ENCODE results near the gene LGI4. TPM values are rescaled to one million over a fixed set of nuclear protein-coding genes. Genes with fewer than 3 reads are reported as not detected.

The LGI4 gene
- total RNA-seq (10 to 100 TPM; 10.9 to 18.5 TPM), polyA plus RNA-seq (ENCODE audit: insufficient read length in 2 of 2) (10 to 100 TPM; 21.4 to 37.5 TPM)
- long read RNA-seq, donor 1, transcript LGI4-201 (9 exons, 2,814 nt) = major isoform, 7 of 484 reads
- long read RNA-seq, donor 1, partial matches to known transcripts = 416 of 484 reads
- long read RNA-seq, donor 1, other reads (novel, unspliced or antisense) = 57 of 484 reads
- long read RNA-seq, donor 2, partial matches to known transcripts = 170 of 218 reads
- long read RNA-seq, donor 2, other reads (novel, unspliced or antisense) = 46 of 218 reads
- long read RNA-seq, donor 3, partial matches to known transcripts = 13 of 45 reads
- long read RNA-seq, donor 3, other reads (novel, unspliced or antisense) = 31 of 45 reads
- long read RNA-seq, donor 4, partial matches to known transcripts = 74 of 163 reads
- long read RNA-seq, donor 4, other reads (novel, unspliced or antisense) = 87 of 163 reads

- H3K27ac ChIP-seq (ENCODE audit: low read depth, low read length) = peak within 1 kb of the TSS; percentile 80
- no peaks in the 10 kb centered on the region for H3K27me3 ChIP-seq (ENCODE audit: control insufficient read depth, insufficient read depth, low read length)
- no peaks in the 10 kb centered on the region for H3K9me3 ChIP-seq (ENCODE audit: control insufficient read depth, insufficient read depth, low read length)
- peak in 1 of 6 donors; percentile 33 for DNase-seq (ENCODE audit: low read depth in 4 of 6, low spot score in 6 of 6)
- H3K36me3 ChIP-seq (ENCODE audit: control insufficient read depth, insufficient read depth, low read length) = peaks cover 17% of the 10 kb centered on the region
- peaks cover 50% of the 10 kb centered on the region for H3K4me1 ChIP-seq (ENCODE audit: control insufficient read depth, insufficient read depth, low read length)
- 39% methylated on average over 5 of the region's 15 CpGs for WGBS (ENCODE audit: insufficient coverage)
- H3K4me3 ChIP-seq (ENCODE audit: low read depth, low read length) = peak within 1 kb of the TSS; percentile 35
Observed at GRCh38 chr19:35134601-35135242, at the start of gene LGI4. Gene LGI4, minus strand, starts transcription at chr19:35135059. Its CDS starts 379 bp downstream, at chr19:35134680.

- Histone ChIP-seq H3K36me3 (ENCODE audit: control insufficient read depth, insufficient read depth, low read length) (no peaks in the 10 kb centered on the region), H3K9me3 (ENCODE audit: control insufficient read depth, insufficient read depth, low read length) (no peaks in the 10 kb centered on the region), H3K4me3 (ENCODE audit: low read depth, low read length) (no peak overlapping the region), H3K27ac (ENCODE audit: low read depth, low read length) (no peak overlapping the region), H3K27me3 (ENCODE audit: control insufficient read depth, insufficient read depth, low read length) (no peaks in the 10 kb centered on the region), H3K4me1 (ENCODE audit: control insufficient read depth, insufficient read depth, low read length) (no peaks in the 10 kb centered on the region)
- no CpG with 5 or more reads among the region's 1 CpG for WGBS (ENCODE audit: insufficient coverage)
- no peak for DNase-seq (ENCODE audit: low read depth in 4 of 6, low spot score in 6 of 6)
Observed at GRCh38 chr19:35184267-35184666, 49.4 kb upstream of the LGI4 start.

GRCh38 chr19:35181387-35181786 is 46.5 kb upstream of the LGI4 start:
- no peak for DNase-seq (ENCODE audit: low read depth in 4 of 6, low spot score in 6 of 6)
- no peak overlapping the region for H3K27ac ChIP-seq (ENCODE audit: low read depth, low read length)
- H3K27me3 ChIP-seq (ENCODE audit: control insufficient read depth, insufficient read depth, low read length) = no peaks in the 10 kb centered on the region
- no peaks in the 10 kb centered on the region for H3K9me3 ChIP-seq (ENCODE audit: control insufficient read depth, insufficient read depth, low read length)
- H3K36me3 ChIP-seq (ENCODE audit: control insufficient read depth, insufficient read depth, low read length) = no peaks in the 10 kb centered on the region
- no peaks in the 10 kb centered on the region for H3K4me1 ChIP-seq (ENCODE audit: control insufficient read depth, insufficient read depth, low read length)
- 50% methylated on average over 1 of the region's 1 CpG for WGBS (ENCODE audit: insufficient coverage)
- H3K4me3 ChIP-seq (ENCODE audit: low read depth, low read length) = no peak overlapping the region

GRCh38 chr19:35179830-35180229 is 45.0 kb upstream of the LGI4 start:
- Histone ChIP-seq H3K4me3 (ENCODE audit: low read depth, low read length) (no peak overlapping the region), H3K9me3 (ENCODE audit: control insufficient read depth, insufficient read depth, low read length) (no peaks in the 10 kb centered on the region), H3K27ac (ENCODE audit: low read depth, low read length) (no peak overlapping the region), H3K4me1 (ENCODE audit: control insufficient read depth, insufficient read depth, low read length) (no peaks in the 10 kb centered on the region), H3K27me3 (ENCODE audit: control insufficient read depth, insufficient read depth, low read length) (no peaks in the 10 kb centered on the region), H3K36me3 (ENCODE audit: control insufficient read depth, insufficient read depth, low read length) (no peaks in the 10 kb centered on the region)
- no peak for DNase-seq (ENCODE audit: low read depth in 4 of 6, low spot score in 6 of 6)
- no CpG with 5 or more reads among the region's 3 CpGs for WGBS (ENCODE audit: insufficient coverage)

DNA sequence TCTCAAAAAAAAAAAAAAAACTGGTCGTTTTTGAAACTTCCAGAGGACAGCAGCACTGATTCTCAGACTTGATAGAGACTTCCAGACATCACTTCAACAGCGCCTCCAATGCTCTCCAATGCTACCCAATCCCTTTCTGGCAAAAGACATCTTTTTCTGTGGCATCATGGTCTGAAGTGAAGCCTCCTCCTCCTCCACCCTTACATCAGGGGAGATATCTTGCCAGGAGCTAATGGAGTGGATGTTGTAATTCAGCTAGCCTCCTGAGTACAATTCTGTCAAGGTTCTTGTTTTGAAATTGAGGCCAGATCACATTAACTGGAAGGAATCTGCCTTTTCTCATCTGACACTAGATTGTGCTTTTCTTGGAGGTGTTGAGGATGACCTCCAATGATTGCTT is 43.8 kb upstream of the LGI4 start:
- no peaks in the 10 kb centered on the region for H3K36me3 ChIP-seq (ENCODE audit: control insufficient read depth, insufficient read depth, low read length)
- H3K27me3 ChIP-seq (ENCODE audit: control insufficient read depth, insufficient read depth, low read length) = no peaks in the 10 kb centered on the region
- no peak for DNase-seq (ENCODE audit: low read depth in 4 of 6, low spot score in 6 of 6)
- no peak overlapping the region for H3K4me3 ChIP-seq (ENCODE audit: low read depth, low read length)
- 67% methylated on average over 1 of the region's 2 CpGs for WGBS (ENCODE audit: insufficient coverage)
- no peaks in the 10 kb centered on the region for H3K9me3 ChIP-seq (ENCODE audit: control insufficient read depth, insufficient read depth, low read length)
- no peak overlapping the region for H3K27ac ChIP-seq (ENCODE audit: low read depth, low read length)
- H3K4me1 ChIP-seq (ENCODE audit: control insufficient read depth, insufficient read depth, low read length) = no peaks in the 10 kb centered on the region

DNA sequence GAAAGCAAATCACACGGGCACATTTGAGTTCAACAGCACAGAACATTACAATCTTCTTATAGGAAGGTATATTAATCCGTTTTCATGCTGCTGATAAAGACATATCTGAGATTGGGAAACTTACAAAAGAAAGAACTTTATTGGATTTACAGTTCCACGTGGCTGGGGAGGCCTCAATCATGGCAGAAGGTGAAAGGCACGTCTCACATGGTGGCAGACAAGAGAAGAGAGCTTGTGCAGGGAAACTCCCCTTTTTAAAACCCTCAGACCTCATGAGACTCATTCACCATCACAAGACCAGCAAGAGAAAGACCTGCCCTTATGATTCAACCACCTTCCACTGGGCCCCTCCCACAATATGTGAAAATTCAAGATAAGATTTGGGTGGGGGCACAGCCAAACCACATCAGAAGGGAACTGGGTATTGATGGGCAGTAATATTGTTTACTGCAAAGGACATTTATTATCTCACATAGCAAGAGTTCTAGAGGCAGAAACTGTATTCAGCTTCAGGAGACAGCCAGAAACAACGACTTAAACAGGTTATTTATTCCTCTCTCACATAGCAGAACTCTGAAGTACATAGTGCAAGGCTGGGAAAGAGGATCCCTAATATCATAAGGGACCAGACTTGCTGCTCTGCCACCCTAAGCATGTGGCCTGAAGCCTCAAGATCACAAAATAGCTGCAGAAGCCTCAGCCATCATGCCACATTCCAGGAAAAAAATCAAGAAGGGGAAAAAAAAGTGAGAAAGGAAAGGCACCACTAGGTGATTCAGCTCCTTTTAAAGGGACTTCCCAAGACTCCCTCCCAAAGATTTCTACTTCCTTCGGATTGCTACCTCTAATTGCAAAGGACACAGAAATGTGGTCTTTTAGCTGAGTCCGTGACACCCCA is 42.8 kb upstream of the LGI4 start:
- 73% methylated on average over 2 of the region's 7 CpGs for WGBS (ENCODE audit: insufficient coverage)
- no peaks in the 10 kb centered on the region for H3K36me3 ChIP-seq (ENCODE audit: control insufficient read depth, insufficient read depth, low read length)
- DNase-seq (ENCODE audit: low read depth in 4 of 6, low spot score in 6 of 6) = no peak
- no peaks in the 10 kb centered on the region for H3K4me1 ChIP-seq (ENCODE audit: control insufficient read depth, insufficient read depth, low read length)
- H3K9me3 ChIP-seq (ENCODE audit: control insufficient read depth, insufficient read depth, low read length) = no peaks in the 10 kb centered on the region
- no peaks in the 10 kb centered on the region for H3K27me3 ChIP-seq (ENCODE audit: control insufficient read depth, insufficient read depth, low read length)
- no peak overlapping the region for H3K27ac ChIP-seq (ENCODE audit: low read depth, low read length)
- H3K4me3 ChIP-seq (ENCODE audit: low read depth, low read length) = no peak overlapping the region

- H3K4me1 ChIP-seq (ENCODE audit: control insufficient read depth, insufficient read depth, low read length) = no peaks in the 10 kb centered on the region
- WGBS (ENCODE audit: insufficient coverage) = 72% methylated on average over 3 of the region's 3 CpGs
- H3K27me3 ChIP-seq (ENCODE audit: control insufficient read depth, insufficient read depth, low read length) = no peaks in the 10 kb centered on the region
Observed at GRCh38 chr19:35176181-35176570, 41.3 kb upstream of the LGI4 start.

DNA sequence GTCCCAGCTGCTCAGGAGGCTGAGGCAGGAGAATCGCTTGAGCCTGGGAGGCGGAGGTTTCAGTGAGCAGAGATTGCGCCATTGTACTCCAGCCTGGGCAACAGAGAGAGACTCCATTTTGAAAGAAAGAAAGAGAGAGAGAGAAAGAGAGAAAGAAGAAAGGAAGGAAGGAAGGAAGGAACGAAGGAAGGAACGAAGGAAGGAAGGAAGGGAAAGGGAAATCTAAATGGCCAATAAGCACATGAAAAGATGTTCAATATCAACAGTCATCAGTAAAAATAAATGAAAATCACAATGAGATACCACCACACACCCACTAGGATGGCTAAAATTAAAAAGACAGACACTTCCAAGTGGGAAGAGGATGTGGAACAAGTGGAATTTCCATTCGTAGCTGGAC is 39.4 kb upstream of the LGI4 start:
- no peaks in the 10 kb centered on the region for H3K9me3 ChIP-seq (ENCODE audit: control insufficient read depth, insufficient read depth, low read length)
- no peak overlapping the region for H3K4me3 ChIP-seq (ENCODE audit: low read depth, low read length)
- H3K27ac ChIP-seq (ENCODE audit: low read depth, low read length) = no peak overlapping the region
- H3K4me1 ChIP-seq (ENCODE audit: control insufficient read depth, insufficient read depth, low read length) = no peaks in the 10 kb centered on the region
- DNase-seq (ENCODE audit: low read depth in 4 of 6, low spot score in 6 of 6) = no peak
- H3K27me3 ChIP-seq (ENCODE audit: control insufficient read depth, insufficient read depth, low read length) = no peaks in the 10 kb centered on the region
- no peaks in the 10 kb centered on the region for H3K36me3 ChIP-seq (ENCODE audit: control insufficient read depth, insufficient read depth, low read length)
- WGBS (ENCODE audit: insufficient coverage) = 100% methylated on average over 1 of the region's 6 CpGs

More at GRCh38 chr19:35176181-35176570, 41.3 kb upstream of the LGI4 start:
- no peak overlapping the region for H3K27ac ChIP-seq (ENCODE audit: low read depth, low read length)
- no peak overlapping the region for H3K4me3 ChIP-seq (ENCODE audit: low read depth, low read length)
- no peak for DNase-seq (ENCODE audit: low read depth in 4 of 6, low spot score in 6 of 6)
- H3K36me3 ChIP-seq (ENCODE audit: control insufficient read depth, insufficient read depth, low read length) = no peaks in the 10 kb centered on the region
- H3K9me3 ChIP-seq (ENCODE audit: control insufficient read depth, insufficient read depth, low read length) = no peaks in the 10 kb centered on the region

DNA sequence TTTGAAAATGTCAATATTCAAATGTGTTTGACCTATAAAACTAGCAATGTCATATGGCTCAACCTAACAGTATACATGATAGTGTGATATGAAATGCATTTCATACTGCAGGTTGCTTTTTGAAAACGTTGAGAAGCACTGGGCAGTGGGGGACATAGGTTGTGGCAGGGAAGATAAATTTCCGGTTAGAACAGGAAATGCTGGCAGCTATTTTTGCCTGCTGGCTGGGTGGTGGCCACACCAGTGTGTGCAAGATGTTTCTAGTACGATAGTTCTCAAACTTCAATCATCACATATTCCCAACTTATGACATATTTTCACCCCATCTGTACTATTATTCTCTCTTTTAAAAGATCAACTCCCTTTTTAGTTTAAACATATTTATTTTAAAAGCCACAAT is 36.9 kb upstream of the LGI4 start:
- no peak overlapping the region for H3K4me3 ChIP-seq (ENCODE audit: low read depth, low read length)
- no peaks in the 10 kb centered on the region for H3K4me1 ChIP-seq (ENCODE audit: control insufficient read depth, insufficient read depth, low read length)
- no peaks in the 10 kb centered on the region for H3K36me3 ChIP-seq (ENCODE audit: control insufficient read depth, insufficient read depth, low read length)
- no CpG with 5 or more reads among the region's 3 CpGs for WGBS (ENCODE audit: insufficient coverage)
- no peaks in the 10 kb centered on the region for H3K27me3 ChIP-seq (ENCODE audit: control insufficient read depth, insufficient read depth, low read length)
- no peak overlapping the region for H3K27ac ChIP-seq (ENCODE audit: low read depth, low read length)
- no peak for DNase-seq (ENCODE audit: low read depth in 4 of 6, low spot score in 6 of 6)
- H3K9me3 ChIP-seq (ENCODE audit: control insufficient read depth, insufficient read depth, low read length) = no peaks in the 10 kb centered on the region
